ES-I3 (cell line): ENCODE measurements around the gene DSCAML1.

Source experiments
- H3K36me3 ChIP-seq: 2 replicates; pipeline ENCODE4 v1.6.1; 2013; ENCODE audit warnings: mild to moderate bottlenecking, low read length, control low read depth, moderate library complexity; ENCODE audit not compliant: insufficient read depth
- H3K4me1 ChIP-seq: 2 replicates; pipeline ENCODE4 v1.6.1; 2013; ENCODE audit warnings: mild to moderate bottlenecking, control low read depth, low read length; ENCODE audit not compliant: insufficient read depth
- H3K9ac ChIP-seq: 2 replicates; pipeline ENCODE4 v1.6.1; 2013; ENCODE audit warnings: low read depth, mild to moderate bottlenecking, low read length, moderate library complexity
- H3K9me3 ChIP-seq: 2 replicates; pipeline ENCODE4 v1.6.1; 2013; ENCODE audit warnings: mild to moderate bottlenecking, low read length, moderate library complexity; ENCODE audit not compliant: control insufficient read depth, insufficient read depth

The DSCAML1 gene

DNA sequence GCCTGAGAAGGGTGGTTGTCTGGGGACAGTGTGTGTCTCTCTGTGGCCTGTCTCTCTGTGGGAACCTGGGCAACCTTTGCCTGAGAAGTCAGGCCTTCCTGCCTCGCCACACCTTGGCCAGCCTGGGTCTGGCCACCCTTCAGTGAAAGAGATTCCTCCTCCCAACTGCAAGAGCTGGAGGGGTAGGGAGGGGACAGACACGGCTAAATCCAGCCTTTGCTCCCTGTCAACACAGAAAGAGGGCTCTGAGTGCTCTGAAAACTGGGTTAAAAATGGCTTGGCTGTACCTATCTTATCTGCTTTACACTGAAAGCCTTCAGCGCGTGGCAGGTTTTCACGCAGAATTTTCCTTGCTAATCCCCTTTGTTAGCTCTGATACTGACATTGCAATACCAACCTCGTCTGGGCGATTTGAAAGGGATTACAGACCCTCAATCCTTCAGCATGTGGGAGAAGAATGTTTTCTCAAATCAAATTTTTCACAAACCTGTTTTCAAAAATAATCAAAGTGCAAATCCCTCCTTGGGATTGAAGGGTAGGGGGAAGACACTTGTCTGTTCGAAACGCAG is 163.7 kb downstream of the DSCAML1 start:
- no peaks in the 10 kb centered on the region for H3K36me3 ChIP-seq
- H3K9ac ChIP-seq: no peak overlapping the region
- no peaks in the 10 kb centered on the region for H3K9me3 ChIP-seq
- H3K4me1 ChIP-seq: peaks cover 10% of the 10 kb centered on the region; the same call in 1 of the 2 replicates

DNA sequence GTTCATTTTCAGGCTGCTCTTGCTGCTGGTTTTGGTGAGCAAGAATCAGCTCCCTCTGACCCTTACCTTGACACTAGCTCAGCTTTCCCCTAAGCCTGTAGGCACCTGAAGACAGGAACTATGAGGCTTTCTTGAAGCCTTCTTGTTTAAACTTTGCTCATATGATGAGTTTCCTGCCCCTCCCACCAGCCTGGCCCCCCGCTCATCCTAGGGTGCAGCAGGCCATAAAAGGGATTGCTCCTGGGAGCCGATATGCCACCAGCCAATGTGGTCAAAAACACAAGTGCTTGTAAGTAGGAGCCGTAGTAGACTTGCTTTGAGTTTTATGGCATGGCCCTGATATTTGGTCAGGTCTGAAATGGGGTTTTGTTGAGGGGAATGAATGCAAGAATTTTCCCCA is 164.7 kb downstream of the DSCAML1 start:
- Histone ChIP-seq H3K4me1 (peaks cover 10% of the 10 kb centered on the region; the same call in 1 of the 2 replicates), H3K9ac (no peak overlapping the region), H3K36me3 (no peaks in the 10 kb centered on the region), H3K9me3 (no peaks in the 10 kb centered on the region)

DNA sequence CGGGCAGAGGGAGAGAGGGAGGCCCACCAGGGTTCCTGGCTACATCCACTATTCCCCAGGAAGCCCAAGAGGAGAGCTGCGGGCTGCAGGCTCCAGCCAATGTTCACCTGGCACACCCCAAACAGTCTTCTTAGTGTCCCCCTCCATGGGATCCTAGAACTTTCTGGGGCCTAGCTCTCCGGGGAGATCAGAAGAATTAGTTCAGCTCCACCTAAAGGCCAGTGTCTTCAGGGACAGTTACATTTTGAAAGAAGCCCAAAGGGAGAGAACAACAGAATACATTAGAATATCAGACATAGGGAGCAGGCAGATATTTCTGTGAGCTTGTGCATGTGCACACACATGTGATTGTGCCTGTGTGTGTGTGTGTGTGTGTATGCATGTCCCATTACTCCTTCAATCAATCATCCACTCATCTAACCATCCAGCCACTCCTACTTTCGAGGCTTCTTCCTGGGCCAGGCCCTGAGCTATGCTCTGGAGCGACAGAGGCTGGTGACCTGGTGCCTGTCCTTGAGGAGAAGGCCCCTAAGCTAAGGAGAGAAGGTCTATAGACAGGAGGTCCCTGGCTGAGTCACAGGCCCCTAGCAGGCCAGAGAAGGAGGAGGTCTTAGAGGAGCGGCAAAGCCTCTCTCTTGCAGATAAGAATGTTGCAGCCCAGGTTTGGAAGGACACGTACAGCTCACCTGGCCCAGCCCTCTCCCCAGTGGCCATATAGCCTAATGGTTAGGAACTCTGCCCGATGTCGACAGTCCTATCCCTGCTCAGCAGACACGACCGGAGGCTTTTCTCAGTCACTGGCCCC is 165.5 kb downstream of the DSCAML1 start:
- no peak overlapping the region for H3K9ac ChIP-seq
- H3K4me1 ChIP-seq: peaks cover 10% of the 10 kb centered on the region; the same call in 1 of the 2 replicates
- H3K36me3 ChIP-seq: no peaks in the 10 kb centered on the region
- H3K9me3 ChIP-seq: no peaks in the 10 kb centered on the region

DNA sequence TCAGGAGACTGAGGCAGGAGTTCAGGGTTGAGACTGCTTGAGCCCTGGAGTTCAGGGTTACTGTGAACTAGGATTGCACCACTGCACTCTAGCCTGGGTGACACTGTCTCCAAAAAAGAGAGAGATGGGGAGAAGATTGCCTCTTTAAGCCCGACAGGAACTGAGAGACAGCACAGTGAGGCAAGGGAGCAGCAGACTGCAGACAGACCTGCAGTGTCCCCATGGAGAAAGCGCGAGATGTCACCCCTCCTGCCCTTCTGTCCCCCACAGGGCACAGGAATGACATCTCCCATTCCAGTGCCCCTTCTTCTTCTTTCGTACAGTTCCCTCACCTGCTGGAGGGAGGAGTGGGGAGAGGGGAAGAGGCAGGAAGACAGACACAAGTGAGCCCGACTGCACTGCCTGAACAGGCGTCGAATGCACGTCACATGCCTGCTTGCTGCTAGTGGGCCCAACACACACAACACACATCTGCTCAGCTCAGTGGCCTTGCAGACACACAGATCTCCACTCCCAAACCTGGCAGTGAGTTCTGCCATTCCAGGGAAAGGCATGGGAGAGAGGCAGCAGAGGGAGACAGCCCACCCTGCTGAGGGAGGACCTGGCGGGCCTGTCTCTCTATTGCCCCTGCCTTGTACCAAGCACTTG is 167.0 kb downstream of the DSCAML1 start:
- H3K36me3 ChIP-seq: no peaks in the 10 kb centered on the region
- 0 out of 2 replicates have a peak, but pooled peaks cover under 1% of the 10 kb centered on the region for H3K4me1 ChIP-seq
- H3K9ac ChIP-seq: no peak overlapping the region
- H3K9me3 ChIP-seq: no peaks in the 10 kb centered on the region

DNA sequence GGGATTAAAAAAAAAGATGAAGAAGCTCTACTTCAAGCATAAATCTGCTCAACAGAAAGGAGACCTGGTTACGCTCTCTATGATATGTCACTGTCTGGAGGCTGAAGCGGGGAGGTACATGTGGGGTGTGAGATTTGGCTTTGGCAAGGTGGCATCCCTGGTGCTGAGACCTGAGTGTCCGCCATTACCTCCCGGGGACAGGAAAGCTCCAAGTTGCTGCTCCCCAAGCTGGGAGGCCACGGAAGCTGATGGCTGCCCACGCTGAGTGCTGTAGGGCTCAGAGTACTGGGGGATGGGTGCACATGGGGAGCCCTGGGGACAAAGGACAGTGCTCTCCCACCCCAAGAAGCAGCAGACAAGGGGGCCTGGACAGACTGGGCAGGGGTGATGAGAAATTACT is 167.9 kb downstream of the DSCAML1 start:
- Histone ChIP-seq H3K9ac (no peak overlapping the region), H3K36me3 (no peaks in the 10 kb centered on the region), H3K9me3 (no peaks in the 10 kb centered on the region), H3K4me1 (no peaks in the 10 kb centered on the region)

DNA sequence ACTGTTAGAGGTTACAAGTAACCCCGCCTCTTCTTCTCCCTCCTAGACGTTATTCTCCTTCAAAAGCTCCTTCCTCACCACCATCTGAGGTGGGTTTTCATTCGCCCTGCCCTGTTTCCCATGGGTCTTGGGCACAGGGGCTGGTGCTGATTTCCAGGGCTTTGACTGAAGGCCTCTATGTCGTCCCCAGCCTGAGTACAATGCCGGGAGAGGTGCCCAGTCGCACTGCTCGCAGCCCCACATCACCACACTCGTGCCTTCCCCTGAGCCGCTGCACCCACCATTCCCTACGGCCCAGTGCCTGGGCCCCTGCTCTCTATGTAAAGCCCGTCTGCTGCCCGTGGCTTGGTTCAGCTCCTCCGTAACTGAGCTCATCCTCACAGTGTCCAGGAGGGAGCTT is 169.8 kb downstream of the DSCAML1 start:
- H3K36me3 ChIP-seq: no peaks in the 10 kb centered on the region
- H3K9ac ChIP-seq: no peak overlapping the region
- H3K4me1 ChIP-seq: no peaks in the 10 kb centered on the region
- no peaks in the 10 kb centered on the region for H3K9me3 ChIP-seq

DNA sequence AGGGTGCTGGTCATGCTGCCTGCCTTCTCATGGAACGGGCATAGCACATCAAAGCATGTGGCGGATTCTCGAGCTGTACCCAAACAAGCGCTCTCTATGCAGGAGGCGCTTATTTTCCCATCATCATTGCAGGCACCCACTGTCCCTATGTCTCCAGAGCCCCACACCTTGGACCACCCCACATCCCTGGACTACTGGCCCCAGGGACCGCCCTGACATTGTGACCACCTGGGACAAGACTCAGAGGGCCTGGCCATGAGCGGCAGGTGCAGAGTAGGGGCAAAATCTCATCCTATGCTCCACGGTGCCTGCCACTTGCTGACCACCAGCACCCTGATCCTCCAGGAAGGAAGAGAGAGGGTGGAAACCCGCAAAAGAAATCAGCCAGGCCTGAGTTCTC is 170.4 kb downstream of the DSCAML1 start:
- H3K4me1 ChIP-seq: no peaks in the 10 kb centered on the region
- H3K9me3 ChIP-seq: 0 out of 2 replicates have a peak, but pooled peaks cover under 1% of the 10 kb centered on the region
- H3K36me3 ChIP-seq: no peaks in the 10 kb centered on the region
- H3K9ac ChIP-seq: no peak overlapping the region

DNA sequence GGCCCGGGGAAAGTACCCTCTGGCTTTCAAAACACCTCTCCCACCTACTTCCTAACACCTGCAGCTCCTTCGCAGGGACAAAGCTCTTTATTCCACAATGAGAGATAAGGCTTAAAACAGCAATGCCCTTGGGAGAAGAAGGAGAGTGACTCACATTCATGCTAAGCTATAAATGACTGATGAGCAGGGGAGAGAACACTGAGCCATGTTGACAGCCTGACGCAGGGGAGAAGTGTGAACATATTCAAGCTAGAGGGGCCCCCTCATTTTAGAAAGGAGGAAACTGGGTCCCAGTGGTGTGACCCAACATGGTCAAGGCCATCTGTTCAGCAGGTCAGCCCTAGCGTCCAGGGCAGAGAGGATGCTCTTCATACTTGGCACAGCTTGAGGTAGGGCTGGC is 171.8 kb downstream of the DSCAML1 start:
- no peak overlapping the region for H3K9ac ChIP-seq
- peaks cover 7% of the 10 kb centered on the region; the same call in 1 of the 2 replicates for H3K9me3 ChIP-seq
- no peaks in the 10 kb centered on the region for H3K4me1 ChIP-seq
- H3K36me3 ChIP-seq: no peaks in the 10 kb centered on the region

DNA sequence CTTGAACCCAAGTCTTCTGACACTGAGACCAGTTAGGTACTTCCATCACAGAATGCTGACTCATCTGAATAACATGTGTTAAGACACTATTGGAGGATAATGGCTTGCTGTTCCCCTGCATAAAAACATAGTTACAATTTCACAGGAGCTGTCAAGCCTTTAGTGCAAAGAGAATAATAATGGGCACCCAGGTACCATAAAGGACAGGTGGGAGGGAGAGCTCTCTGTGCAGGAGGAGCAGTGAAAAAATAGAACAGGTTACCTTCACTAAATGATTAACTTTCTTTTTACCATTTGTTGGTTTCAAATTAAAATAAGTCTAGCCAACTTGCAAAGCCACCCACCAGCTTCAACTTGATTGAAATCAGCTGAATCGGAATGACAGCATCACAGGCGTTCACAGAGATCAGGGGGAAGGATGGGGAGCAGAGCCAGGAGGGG is 173.2 kb downstream of the DSCAML1 start:
- 0 out of 2 replicates have a peak, but pooled peaks cover under 1% of the 10 kb centered on the region for H3K4me1 ChIP-seq
- H3K9ac ChIP-seq: no peak overlapping the region
- H3K36me3 ChIP-seq: no peaks in the 10 kb centered on the region
- H3K9me3 ChIP-seq: peaks cover 7% of the 10 kb centered on the region; the same call in 1 of the 2 replicates

DNA sequence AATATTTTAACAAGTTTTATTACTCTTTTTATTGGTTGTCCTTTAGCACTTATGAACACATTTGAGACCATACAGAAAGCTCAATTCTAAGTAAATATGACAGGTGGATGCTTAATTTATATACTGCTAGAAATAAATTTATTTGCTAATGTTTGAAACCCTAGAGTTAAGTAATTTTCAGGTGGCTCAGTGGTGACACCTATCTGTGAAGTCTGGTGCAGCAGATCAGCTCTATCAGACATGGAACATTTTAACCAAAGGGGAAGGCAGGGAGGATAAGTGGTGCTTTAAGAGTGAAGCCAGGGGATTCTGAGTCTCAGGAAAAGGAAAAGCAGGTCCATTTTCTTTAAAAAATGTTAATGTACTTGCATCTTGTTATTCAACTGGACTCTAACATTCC is 175.8 kb downstream of the DSCAML1 start:
- Histone ChIP-seq H3K4me1 (0 out of 2 replicates have a peak, but pooled peaks cover 5% of the 10 kb centered on the region), H3K36me3 (no peaks in the 10 kb centered on the region), H3K9ac (no peak overlapping the region), H3K9me3 (peaks cover 7% of the 10 kb centered on the region; the same call in 1 of the 2 replicates)

DNA sequence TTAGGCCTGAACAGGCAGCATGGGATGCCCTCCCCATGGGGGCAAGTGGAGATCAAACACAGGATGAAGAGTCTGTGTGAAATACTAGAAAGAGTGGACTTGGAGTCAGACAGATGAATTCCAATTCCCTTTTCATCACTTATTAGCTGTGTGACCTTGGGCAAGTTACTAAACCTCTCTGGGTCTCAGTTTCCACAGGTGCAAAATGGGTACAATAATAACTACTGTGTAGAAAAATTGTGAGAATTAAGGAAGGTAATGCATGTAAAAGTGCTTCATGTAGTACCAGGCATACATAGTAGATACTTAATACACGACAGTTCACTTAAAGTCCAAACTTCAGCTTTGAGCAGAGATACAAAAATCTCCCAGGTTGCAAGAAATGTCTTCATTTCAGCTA is 176.4 kb downstream of the DSCAML1 start:
- Histone ChIP-seq H3K9me3 (peaks cover 7% of the 10 kb centered on the region; the same call in 1 of the 2 replicates), H3K4me1 (0 out of 2 replicates have a peak, but pooled peaks cover 5% of the 10 kb centered on the region), H3K36me3 (no peaks in the 10 kb centered on the region), H3K9ac (no peak overlapping the region)

DNA sequence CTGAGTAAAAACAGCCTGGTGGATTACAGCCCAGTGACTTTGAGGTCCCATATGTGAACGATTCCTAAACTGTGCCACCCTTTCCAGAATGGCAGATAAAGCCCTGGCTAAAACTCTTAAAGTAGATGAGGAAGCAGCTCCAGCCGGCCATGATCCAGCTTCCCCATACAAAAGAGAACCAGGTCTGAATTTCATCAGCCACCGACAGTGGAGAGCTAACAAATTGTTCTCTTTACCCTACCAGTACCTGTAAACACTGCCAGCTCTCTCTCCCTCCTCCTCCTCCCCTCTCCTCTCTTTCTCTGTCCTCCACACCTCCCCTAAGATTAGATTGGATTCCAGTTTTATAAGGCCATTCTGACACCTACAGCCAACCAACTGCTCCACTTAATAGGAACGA is 176.9 kb downstream of the DSCAML1 start:
- no peaks in the 10 kb centered on the region for H3K36me3 ChIP-seq
- no peak overlapping the region for H3K9ac ChIP-seq
- H3K9me3 ChIP-seq: peaks cover 7% of the 10 kb centered on the region; the same call in 1 of the 2 replicates
- 0 out of 2 replicates have a peak, but pooled peaks cover 5% of the 10 kb centered on the region for H3K4me1 ChIP-seq

DNA sequence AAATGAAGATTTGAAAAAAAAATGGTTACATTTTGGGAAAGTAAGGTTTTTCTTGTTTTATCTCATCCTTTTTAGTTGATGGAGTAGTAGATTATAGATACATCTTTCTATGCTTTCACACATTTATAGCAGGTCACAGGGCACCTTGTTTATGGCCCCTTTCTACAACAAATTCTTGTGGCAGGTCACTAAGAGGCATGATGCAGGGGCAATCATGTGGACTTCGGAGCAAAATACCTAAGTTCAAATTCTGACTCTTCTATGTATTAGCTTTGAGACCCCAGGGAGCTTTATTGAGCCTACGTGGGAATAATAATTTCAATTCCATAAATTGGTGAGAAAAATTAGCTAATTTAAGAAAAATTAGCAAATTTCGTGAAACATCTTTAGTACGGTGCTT is 177.4 kb downstream of the DSCAML1 start:
- Histone ChIP-seq H3K9ac (no peak overlapping the region), H3K9me3 (peaks cover 7% of the 10 kb centered on the region; the same call in 1 of the 2 replicates), H3K36me3 (no peaks in the 10 kb centered on the region), H3K4me1 (0 out of 2 replicates have a peak, but pooled peaks cover 5% of the 10 kb centered on the region)

DNA sequence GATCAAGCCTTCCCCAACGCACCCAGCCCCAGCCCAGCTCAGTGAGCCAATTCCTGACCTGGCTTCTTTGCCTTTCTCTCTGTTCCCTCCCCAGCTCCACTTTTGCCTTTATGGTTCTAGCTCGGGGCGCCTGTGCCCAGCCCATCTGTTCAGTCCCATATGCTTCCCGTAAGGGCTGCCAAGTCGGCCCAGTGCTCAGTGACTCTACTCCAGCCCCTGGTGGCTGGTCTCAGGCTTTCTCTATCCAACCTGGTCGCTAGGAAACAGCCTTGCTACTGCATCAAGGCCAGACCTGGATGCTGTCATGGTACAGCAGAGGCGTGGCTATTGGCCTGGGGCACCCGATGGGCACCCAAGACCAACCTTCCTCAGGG is 178.0 kb downstream of the DSCAML1 start:
- Histone ChIP-seq H3K9me3 (peaks cover 7% of the 10 kb centered on the region; the same call in 1 of the 2 replicates), H3K36me3 (no peaks in the 10 kb centered on the region), H3K9ac (no peak overlapping the region), H3K4me1 (peaks cover 12% of the 10 kb centered on the region)
